ENCODE results near the gene TBC1D5.
A peak's percentile ranks its signal among the peaks of the same experiment; 100 is the strongest.

Gene TBC1D5

GRCh38 chr3:17278006-17278405 lies 464.4 kb downstream of the TBC1D5 start:
- DNase-seq, result no peak

- no peak for DNase-seq
These were observed 475.6 kb downstream of the TBC1D5 start for GRCh38 chr3:17266846-17267245.

- DNase-seq, result no peak
These were observed 480.6 kb downstream of the TBC1D5 start for GRCh38 chr3:17261627-17262369.

GRCh38 chr3:17260257-17260656 lies 482.2 kb downstream of the TBC1D5 start:
- no peak for DNase-seq

GRCh38 chr3:17259685-17260084 lies 482.7 kb downstream of the TBC1D5 start:
- DNase-seq, result no peak

- peak in 1 of 2 experiments; percentile 19 for DNase-seq
These were observed 483.5 kb downstream of the TBC1D5 start for GRCh38 chr3:17258823-17259436.

- no peak for DNase-seq
These were observed 485.2 kb downstream of the TBC1D5 start for GRCh38 chr3:17257269-17257668.

- DNase-seq, result no peak
These were observed 498.8 kb downstream of the TBC1D5 start for GRCh38 chr3:17243621-17244020.

GRCh38 chr3:17239417-17239816 lies 503.0 kb downstream of the TBC1D5 start:
- DNase-seq, result no peak

- DNase-seq, result no peak
These were observed 504.4 kb downstream of the TBC1D5 start for GRCh38 chr3:17238023-17238422.

- no peak for DNase-seq
These were observed 507.1 kb downstream of the TBC1D5 start for GRCh38 chr3:17235310-17235709.

GRCh38 chr3:17234382-17234781 lies 508.0 kb downstream of the TBC1D5 start:
- DNase-seq, result no peak

- DNase-seq, result peak; percentile 6 to 70
These were observed 509.0 kb downstream of the TBC1D5 start for GRCh38 chr3:17233398-17233800.

- DNase-seq, result peak in 1 of 2 experiments; percentile 25
These were observed 510.0 kb downstream of the TBC1D5 start for GRCh38 chr3:17232442-17232841.

GRCh38 chr3:17231537-17232261 lies 510.7 kb downstream of the TBC1D5 start:
- DNase-seq, result no peak

GRCh38 chr3:17227472-17227871 lies 515.0 kb downstream of the TBC1D5 start:
- peak in 1 of 2 experiments; percentile 38 for DNase-seq

GRCh38 chr3:17221529-17221928 lies 520.9 kb downstream of the TBC1D5 start:
- no peak for DNase-seq

- DNase-seq, result no peak
These were observed 522.8 kb downstream of the TBC1D5 start for GRCh38 chr3:17219593-17219992.

GRCh38 chr3:17218587-17218986 lies 523.8 kb downstream of the TBC1D5 start:
- DNase-seq, result no peak

- no peak for DNase-seq
These were observed 524.8 kb downstream of the TBC1D5 start for GRCh38 chr3:17217588-17217987.

- no peak for DNase-seq
These were observed 529.3 kb downstream of the TBC1D5 start for GRCh38 chr3:17213102-17213501.

- DNase-seq, result no peak
These were observed 534.5 kb downstream of the TBC1D5 start for GRCh38 chr3:17207979-17208378.

GRCh38 chr3:17207019-17207418 lies 535.4 kb downstream of the TBC1D5 start:
- no peak for DNase-seq
